H7 (cell line): ENCODE data around the gene PPP1R13L. TPM values are rescaled to one million over a fixed set of nuclear protein-coding genes. Genes with fewer than 3 reads are reported as not detected.

Source experiments
- DNase-seq: peaks from one replicate; pipeline ENCODE4 v3.0.0; 2012
- H3K27me3 ChIP-seq: 2 replicates; pipeline ENCODE4 v1.6.0; 2011; ENCODE audit warnings: mild to moderate bottlenecking, low read length; ENCODE audit not compliant: control insufficient read depth, insufficient read depth
- H3K36me3 ChIP-seq: replicated peaks from 2 replicates; pipeline ENCODE4 v1.5.1; 2011; ENCODE audit warnings: low read length; ENCODE audit not compliant: control insufficient read depth, insufficient read depth
- H3K4me3 ChIP-seq: 2 replicates; pipeline ENCODE4 v1.5.1; 2011; ENCODE audit warnings: low read depth, mild to moderate bottlenecking, control low read depth, low read length, moderate library complexity; ENCODE audit not compliant: insufficient read depth
- total RNA-seq: library from RNA; depleted of rRNA; stranded (reverse); fragments of >200 nt; shearing (Covaris generic); gene quantifications from 2 replicates; pipeline ENCODE4 v1.2.3, GENCODE V29; 2014

PPP1R13L gene
- total RNA-seq, 1 experiment from 2014 or later, result 18.9 TPM

DNA sequence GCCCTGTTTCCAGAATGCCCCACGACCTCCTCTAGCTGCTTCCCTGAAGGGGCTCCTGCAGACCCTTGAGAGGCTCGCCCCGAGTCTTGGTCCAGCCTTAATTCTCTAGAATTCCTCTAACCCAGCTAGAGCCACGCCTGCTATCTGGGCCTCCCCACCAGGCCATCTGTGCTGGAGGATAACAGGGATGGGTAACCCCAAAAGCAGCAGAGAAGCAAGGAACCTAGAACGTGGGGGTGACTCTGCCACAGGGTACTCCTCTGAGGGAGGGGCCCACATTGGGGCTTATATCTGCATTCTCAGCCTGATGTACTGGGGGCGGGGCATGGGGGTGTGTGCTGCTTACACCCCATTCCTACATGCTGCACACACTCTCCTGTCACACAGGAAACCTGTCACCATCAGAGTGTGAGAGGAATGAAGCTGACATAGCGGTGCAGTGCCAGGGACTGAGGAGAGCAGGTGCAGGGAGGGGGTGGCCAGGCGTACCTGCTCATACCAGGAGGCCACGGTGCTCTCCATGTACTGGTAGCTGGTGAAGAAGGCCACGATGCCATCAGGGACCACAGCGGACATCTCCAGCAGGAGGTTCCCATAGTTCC, 50.5 kb downstream of the PPP1R13L start:
- no peaks in the 10 kb centered on the region for H3K27me3 ChIP-seq
- DNase-seq, result peak; percentile 30
- H3K4me3 ChIP-seq, result no peak overlapping the region
- peaks cover 55% of the 10 kb centered on the region for H3K36me3 ChIP-seq

DNA sequence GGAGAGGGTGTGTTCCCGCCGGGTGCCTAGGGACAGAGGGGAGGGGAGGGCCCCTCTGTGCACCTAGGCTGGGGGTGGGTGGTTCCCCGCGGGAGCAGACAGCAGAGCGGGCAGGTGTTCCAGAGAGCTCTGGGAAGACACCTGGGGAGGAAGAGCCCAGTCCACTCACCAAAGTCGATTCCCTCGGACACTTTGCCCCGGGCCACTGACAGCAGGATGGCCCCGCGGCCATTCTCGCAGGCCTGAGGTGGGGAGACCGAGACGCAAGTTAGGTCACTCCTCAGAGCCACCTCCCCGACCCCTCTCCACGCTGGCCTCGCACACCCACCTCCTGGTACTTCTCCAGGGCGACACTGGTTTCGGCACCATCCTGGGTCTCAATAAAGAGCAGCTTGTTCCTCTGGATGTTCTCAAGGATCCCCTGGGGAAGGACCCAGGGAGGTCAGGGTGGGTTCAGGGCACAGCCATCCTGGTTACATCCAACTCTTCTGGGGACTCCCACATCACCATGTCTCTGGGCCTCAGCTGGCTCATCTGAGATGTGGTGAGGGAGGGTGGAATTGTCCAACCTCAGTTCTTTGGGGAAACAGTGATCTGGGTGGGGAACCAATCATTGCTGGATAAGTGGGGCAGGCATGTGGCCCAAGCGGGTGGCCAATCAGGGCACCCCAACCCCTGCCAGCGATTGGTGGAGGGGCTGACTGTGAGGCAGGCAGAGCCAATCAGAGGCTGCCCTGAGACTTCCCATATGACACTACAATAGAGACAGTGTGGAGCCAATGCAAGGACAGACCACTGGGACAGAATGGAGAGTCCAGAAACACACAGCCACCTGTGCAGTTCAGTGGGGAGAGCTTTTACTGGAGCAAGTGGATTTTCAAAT, 51.7 kb downstream of the PPP1R13L start:
- Histone ChIP-seq H3K36me3 (peaks cover 47% of the 10 kb centered on the region), H3K4me3 (no peak overlapping the region)
- peak; percentile 61 for DNase-seq

DNA sequence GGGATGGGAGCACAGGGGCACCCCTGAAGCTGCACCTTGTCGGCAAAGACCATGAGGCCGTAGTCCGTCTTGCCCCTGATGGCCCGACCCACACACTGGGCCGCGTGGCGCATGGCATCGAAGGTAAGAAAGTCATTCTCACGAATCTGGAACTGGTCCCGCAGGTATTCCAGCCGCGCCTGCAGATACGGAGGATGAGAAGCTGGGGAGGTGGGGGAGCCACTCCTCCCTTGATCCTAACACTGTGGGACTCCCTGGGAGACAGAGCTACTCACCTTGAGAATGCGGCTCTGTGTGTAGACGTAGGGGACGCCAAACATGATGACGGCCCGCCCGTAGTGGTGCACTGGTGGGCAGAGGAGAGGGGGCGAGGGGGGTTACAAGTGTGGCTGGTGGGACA, 52.4 kb downstream of the PPP1R13L start:
- peak; percentile 62 for DNase-seq
- Histone ChIP-seq H3K27me3 (no peaks in the 10 kb centered on the region), H3K36me3 (peaks cover 45% of the 10 kb centered on the region), H3K4me3 (no peak overlapping the region)

More for the DNA sequence above, 51.7 kb downstream of the PPP1R13L start:
- H3K27me3 ChIP-seq, result no peaks in the 10 kb centered on the region

DNA sequence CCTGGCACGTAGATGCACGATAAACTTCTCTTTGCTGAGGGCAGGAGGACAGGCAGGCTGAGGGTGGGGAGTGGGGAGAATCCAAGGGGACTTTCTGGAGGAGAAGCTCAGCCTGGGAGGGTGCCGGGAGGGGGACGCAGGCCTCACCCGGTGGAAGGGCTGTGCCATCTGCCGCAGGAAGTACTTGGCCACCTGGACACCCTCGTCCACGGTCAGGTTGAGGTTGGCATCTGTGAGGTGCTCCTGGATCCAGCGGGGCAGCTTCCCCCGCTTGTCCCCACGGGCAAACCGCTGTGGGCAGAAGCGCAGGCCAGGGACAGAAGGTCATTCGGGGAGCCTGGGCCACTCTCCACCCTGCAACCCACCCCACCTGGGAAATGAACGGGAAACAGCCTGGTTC, 52.8 kb downstream of the PPP1R13L start:
- no peak for DNase-seq
- peaks cover 42% of the 10 kb centered on the region for H3K36me3 ChIP-seq
- H3K27me3 ChIP-seq, result no peaks in the 10 kb centered on the region

DNA sequence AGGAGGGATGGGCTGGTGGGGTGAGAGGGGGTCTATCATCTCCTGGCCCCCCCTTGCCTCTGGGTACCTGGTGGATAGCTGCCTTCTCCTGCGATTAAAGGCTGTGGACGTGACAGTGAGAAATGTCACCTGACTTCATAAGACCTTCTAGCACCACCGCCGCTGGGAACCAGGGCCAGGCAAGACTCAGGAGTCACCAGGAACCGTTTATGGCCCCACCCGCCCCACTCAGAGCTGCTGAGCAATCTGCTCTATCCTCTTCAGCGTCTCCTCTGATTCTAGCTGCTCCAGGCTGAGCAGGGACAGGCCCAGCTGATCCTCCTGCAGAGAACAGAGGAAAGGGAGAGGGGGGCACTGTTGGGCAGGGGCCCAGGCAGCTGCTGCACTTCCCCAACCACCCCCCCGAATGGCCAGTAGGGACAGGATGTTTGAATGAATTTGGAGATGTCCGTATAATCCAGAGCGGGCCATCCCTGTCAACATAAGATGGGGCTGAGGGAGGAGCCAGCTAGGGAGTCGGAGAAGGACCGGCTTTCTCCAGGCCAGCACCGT, 53.4 kb downstream of the PPP1R13L start:
- DNase-seq, result peak; percentile 52
- Histone ChIP-seq H3K4me3 (no peak overlapping the region), H3K27me3 (no peaks in the 10 kb centered on the region), H3K36me3 (peaks cover 36% of the 10 kb centered on the region)

More for the DNA sequence above, 52.8 kb downstream of the PPP1R13L start:
- H3K4me3 ChIP-seq, result no peak overlapping the region

DNA sequence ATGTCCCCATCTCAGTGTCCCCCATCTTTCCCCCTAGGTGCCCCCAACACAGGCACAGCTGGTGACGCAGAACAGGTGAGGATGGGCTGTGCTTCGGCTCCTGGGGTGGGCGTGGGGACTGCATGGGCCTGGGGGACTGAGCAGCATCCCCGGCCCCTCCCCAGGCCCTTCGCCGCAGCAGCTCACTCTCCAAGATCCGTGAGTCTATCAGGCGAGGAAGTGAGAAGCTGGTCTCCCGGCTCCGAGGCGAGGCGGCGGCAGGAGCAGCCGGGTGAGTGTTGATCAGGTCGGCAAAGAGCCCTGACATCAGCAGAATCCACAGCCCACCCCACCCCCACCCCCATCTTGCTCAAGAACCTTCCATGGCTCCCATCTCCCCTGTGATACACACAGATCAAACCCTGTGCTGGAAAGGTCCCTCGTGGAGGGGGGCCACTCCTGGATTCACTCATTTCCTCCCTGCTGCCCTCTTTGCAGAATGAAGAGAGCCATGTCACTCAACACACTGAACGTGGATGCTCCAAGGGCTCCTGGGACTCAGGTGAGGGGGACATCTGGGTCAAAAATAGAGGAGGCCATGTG, 54.3 kb downstream of the PPP1R13L start:
- Histone ChIP-seq H3K27me3 (no peaks in the 10 kb centered on the region), H3K36me3 (peaks cover 31% of the 10 kb centered on the region), H3K4me3 (no peak overlapping the region)
- peak; percentile 54 for DNase-seq

DNA sequence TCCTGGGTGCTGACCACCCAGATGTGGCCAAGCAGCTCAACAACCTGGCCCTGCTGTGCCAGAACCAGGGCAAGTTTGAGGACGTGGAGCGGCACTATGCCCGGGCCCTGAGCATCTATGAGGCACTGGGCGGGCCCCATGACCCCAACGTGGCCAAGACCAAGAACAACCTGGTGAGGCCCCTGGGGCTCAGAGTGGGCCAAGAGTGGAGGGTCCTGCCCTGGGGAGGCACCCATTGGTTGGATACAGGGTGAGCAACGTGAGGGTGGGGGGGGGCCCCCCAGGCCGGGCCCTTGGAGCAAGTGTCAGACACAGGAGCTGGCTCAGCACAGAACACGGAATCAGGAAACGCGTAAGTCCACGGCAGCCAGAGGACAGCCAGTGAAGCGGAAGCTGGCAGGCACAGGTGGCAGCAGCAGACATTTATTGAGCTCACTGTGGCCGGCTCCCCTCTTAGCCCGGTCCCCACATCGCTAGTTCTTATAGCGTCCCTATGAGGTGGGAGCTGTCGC, 55.4 kb downstream of the PPP1R13L start:
- no peaks in the 10 kb centered on the region for H3K27me3 ChIP-seq
- peak; percentile 53 for DNase-seq
- no peak overlapping the region for H3K4me3 ChIP-seq
- H3K36me3 ChIP-seq, result peaks cover 24% of the 10 kb centered on the region

DNA sequence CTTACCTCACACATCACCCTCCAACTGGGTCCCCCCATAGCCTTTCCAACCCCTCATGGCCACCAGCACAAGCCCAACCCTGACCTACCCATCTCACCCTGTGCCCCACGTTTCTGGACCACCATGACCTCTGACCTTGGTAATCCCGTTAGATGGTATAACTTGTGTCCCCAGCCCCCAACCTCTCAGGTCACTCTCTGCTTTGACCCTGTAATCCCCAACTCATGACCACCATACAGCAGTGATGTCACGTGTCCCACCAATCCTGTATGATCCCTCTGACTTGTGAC, 55.8 kb downstream of the PPP1R13L start:
- Histone ChIP-seq H3K36me3 (peaks cover 20% of the 10 kb centered on the region), H3K4me3 (no peak overlapping the region), H3K27me3 (no peaks in the 10 kb centered on the region)
- DNase-seq, result no peak

DNA sequence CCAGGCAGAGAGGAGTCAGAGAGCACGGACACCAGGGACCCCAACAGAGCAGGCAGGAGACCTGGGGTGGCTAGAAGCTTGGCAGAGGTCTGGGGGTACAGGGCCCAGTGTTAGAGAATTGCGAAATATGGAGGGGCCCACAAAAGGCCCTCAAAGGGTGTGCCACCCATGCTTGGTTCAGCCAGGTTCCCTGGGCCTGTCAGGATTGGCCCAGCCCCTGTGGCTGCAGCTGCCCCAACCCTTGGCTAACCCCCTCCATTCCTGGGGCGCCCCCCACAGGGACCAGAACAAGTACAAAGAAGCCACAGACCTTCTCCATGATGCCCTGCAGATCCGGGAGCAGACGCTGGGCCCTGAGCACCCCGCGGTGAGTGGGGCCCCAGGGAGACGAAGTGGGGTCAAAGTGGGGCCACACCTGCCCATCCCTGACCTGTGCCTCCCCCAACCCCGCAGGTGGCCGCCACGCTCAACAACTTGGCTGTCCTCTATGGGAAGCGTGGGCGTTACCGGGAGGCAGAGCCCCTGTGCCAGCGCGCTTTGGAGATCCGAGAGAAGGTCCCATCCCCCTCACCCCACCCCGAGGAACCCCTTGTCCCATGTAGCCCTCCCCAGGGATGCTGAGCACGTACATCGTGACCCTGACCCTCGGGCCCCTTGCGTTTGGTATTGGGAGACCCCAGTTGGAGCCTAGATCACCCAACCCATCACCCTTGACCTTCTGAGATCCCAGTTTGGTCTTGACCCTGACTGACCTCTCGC, 56.3 kb downstream of the PPP1R13L start:
- DNase-seq, result peak; percentile 80
- H3K27me3 ChIP-seq, result no peaks in the 10 kb centered on the region
- H3K4me3 ChIP-seq, result no peak overlapping the region
- H3K36me3 ChIP-seq, result peaks cover 16% of the 10 kb centered on the region

DNA sequence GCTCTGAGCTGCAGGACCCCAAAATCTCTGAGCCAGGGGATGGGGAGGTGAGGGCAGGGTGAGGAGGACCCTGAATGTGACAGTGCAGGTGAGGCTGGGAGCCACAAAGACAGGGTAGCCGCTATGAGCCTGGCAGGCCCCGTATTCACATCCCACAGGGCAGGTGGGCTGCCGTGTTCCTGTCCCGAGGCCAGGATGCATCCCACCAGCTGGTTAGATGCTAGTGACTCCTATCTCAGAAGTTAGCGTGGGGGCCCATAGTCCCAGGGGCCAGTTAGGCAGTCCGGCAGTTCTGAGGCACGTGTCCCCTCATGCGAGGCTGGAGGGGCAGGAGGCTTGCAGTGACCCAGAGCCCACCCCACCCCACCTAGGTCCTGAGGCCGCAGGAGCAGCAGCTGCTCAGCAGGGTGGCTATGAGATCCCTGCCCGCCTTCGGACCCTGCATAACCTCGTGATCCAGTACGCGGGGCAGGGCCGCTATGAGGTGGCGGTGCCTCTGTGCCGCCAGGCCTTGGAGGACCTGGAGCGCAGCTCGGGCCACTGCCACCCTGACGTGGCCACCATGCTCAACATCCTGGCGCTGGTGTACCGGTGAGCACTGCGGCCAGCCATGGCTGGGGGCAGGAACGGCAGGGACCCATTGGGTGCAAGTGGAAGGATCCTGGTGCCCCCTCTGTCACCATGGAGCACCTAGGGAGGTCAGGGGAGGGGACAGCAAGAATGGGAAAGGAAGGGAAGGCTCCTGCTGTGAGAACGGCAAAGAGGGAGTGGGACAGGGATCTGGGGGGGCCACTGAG, 57.1 kb downstream of the PPP1R13L start:
- peak; percentile 66 for DNase-seq
- H3K27me3 ChIP-seq, result no peaks in the 10 kb centered on the region
- no peak overlapping the region for H3K4me3 ChIP-seq
- peaks cover 9% of the 10 kb centered on the region for H3K36me3 ChIP-seq

DNA sequence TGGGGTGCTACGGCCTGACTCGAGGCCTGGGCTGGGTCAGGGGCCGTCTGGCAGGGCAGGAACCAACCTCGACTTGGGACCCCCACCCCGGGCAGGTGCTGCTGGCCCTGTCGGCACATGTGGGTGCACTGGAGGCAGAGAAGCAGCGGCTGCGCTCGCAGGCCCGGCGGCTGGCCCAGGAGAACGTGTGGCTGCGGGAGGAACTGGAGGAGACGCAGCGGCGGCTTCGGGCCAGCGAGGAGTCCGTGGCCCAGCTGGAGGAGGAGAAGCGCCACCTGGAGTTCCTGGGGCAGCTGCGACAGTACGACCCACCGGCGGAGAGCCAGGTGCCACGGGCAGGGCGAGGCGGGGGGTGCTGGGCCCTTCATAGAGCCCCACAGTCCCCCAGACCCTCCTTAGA, 58.4 kb downstream of the PPP1R13L start:
- peaks cover 2% of the 10 kb centered on the region for H3K27me3 ChIP-seq
- H3K36me3 ChIP-seq, result peaks cover 4% of the 10 kb centered on the region
- no peak overlapping the region for H3K4me3 ChIP-seq
- peak; percentile 86 for DNase-seq

DNA sequence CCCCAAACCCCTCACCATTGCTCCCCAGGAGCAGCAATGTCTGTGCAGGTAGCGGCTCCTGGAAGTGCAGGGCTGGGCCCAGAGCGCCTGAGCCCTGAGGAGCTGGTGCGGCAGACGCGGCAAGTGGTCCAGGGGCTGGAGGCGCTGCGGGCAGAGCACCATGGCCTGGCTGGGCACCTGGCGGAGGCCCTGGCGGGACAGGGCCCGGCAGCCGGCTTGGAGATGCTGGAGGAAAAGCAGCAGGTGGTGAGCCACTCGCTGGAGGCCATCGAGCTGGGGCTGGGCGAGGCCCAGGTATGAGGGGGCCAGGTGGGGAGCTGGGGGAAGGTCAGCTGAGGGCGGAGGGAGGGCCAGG, 59.4 kb downstream of the PPP1R13L start:
- H3K36me3 ChIP-seq, result no peaks in the 10 kb centered on the region
- H3K4me3 ChIP-seq, result no peak overlapping the region
- DNase-seq, result peak; percentile 60
- H3K27me3 ChIP-seq, result peaks cover 10% of the 10 kb centered on the region

DNA sequence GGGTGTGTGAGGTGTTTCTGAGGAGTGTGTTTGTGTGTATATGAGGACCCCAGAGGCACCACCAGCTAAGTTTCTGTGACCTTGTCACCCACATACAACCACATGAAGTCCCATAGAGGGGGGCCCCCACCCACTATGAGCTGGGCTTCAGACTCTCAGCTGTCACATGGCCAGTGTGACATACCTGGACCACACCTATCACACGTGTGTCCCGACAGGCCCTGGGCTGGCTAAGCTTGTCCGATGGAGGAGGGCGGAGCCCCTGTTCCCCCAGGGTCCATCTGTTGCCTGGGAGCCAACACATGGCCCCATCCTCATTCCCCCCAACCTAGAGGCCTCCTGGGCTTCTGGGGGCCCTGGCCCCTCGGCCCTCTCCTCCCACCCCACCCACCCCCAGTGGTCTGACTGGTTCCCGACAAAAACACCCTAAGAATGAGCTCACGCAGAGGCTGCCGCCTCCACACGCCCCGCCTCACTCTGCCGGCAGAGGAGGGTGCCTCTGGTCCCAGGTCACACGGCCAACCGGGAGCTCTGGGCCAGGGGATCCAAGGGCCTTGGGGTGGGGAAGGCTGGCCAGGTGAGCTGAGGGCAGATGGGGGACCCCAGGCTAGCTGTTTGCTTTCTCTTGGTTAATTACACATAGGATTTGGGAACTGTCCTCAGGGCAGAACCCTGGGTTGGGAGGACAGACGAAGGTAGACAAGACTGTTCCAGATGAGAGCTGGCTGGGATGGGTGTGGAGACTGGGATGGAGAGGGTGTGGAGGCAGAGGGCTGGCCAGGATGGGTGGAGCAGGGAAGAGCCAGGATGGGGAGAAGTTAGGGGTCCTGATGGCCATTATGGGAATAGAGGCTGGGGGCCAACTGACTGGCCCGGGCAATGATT, 60.0 kb downstream of the PPP1R13L start:
- peak; percentile 61 for DNase-seq
- no peaks in the 10 kb centered on the region for H3K36me3 ChIP-seq
- no peak overlapping the region for H3K4me3 ChIP-seq
- peaks cover 13% of the 10 kb centered on the region for H3K27me3 ChIP-seq
